HEK293 (cell line): Measurements from ENCODE around the gene NFATC1.

ENCODE experiments used
- CTCF ChIP-seq: fragments of 450-650 bp; formaldehyde crosslinking; IDR thresholded peaks from 2 replicates; pipeline ENCODE4 v1.5.1; 2016; ENCODE audit warnings: missing biosample characterization, missing genetic modification characterization
- ELK4 ChIP-seq: IDR thresholded peaks from 2 replicates; pipeline ENCODE4 v1.6.1; 2011; ENCODE audit warnings: mild to moderate bottlenecking, low read depth, low read length, borderline replicate concordance
- HIC1 ChIP-seq: fragments of 450-650 bp; formaldehyde crosslinking; IDR thresholded peaks from 2 replicates; pipeline ENCODE4 v1.5.1; 2016; ENCODE audit warnings: missing biosample characterization, missing genetic modification characterization
- HOXA7 ChIP-seq: sonication (generic); formaldehyde crosslinking; IDR thresholded peaks from 2 replicates; pipeline ENCODE4 v1.8.1; 2022; ENCODE audit warnings: missing genetic modification reagents, borderline replicate concordance
- MZF1 ChIP-seq: fragments of 450-650 bp; formaldehyde crosslinking; IDR thresholded peaks from 2 replicates; pipeline ENCODE4 v1.5.1; 2017; ENCODE audit warnings: missing biosample characterization, missing genetic modification characterization, borderline replicate concordance
- PBX3 ChIP-seq: sonication (generic); formaldehyde crosslinking; IDR thresholded peaks from 2 replicates; pipeline ENCODE4 v1.8.1; 2022; ENCODE audit warnings: mild to moderate bottlenecking, moderate library complexity, missing genetic modification reagents
- YY1 ChIP-seq: fragments of 450-650 bp; formaldehyde crosslinking; IDR thresholded peaks from 2 replicates; pipeline ENCODE4 v1.5.1; 2018; ENCODE audit warnings: missing biosample characterization, missing genetic modification characterization
- ZNF2 ChIP-seq: fragments of 450-650 bp; formaldehyde crosslinking; IDR thresholded peaks from 2 replicates; pipeline ENCODE4 v1.5.1; 2016; ENCODE audit warnings: missing biosample characterization, missing genetic modification characterization
- ZNF274 ChIP-seq, 2 experiments: fragments of 200-500 bp in 1 of 2; fragments of 450-650 bp in 1 of 2; sonication (Bioruptor generic) in 1 of 2; formaldehyde crosslinking in 1 of 2; IDR thresholded peaks; 2 replicates each; pipeline versions ENCODE4 v1.5.1 to v1.6.1; 2014 to 2016; ENCODE audit warnings: borderline replicate concordance in 1 of 2, inconsistent platforms in 1 of 2, low read length in 1 of 2, missing biosample characterization in 1 of 2, missing genetic modification characterization in 1 of 2
- ZNF398 ChIP-seq: fragments of 450-650 bp; formaldehyde crosslinking; IDR thresholded peaks from 2 replicates; pipeline ENCODE4 v1.5.1; 2017; ENCODE audit warnings: missing biosample characterization, missing genetic modification characterization
- ZNF555 ChIP-seq: fragments of 450-650 bp; formaldehyde crosslinking; conservative IDR thresholded peaks from 2 replicates; pipeline ENCODE4 v1.5.1; 2017; ENCODE audit warnings: missing biosample characterization, mild to moderate bottlenecking, missing genetic modification characterization, inconsistent platforms
- ZNF776 ChIP-seq: fragments of 450-650 bp; formaldehyde crosslinking; IDR thresholded peaks from 2 replicates; pipeline ENCODE4 v1.5.0; 2017; ENCODE audit warnings: missing biosample characterization, missing genetic modification characterization, borderline replicate concordance

DNA sequence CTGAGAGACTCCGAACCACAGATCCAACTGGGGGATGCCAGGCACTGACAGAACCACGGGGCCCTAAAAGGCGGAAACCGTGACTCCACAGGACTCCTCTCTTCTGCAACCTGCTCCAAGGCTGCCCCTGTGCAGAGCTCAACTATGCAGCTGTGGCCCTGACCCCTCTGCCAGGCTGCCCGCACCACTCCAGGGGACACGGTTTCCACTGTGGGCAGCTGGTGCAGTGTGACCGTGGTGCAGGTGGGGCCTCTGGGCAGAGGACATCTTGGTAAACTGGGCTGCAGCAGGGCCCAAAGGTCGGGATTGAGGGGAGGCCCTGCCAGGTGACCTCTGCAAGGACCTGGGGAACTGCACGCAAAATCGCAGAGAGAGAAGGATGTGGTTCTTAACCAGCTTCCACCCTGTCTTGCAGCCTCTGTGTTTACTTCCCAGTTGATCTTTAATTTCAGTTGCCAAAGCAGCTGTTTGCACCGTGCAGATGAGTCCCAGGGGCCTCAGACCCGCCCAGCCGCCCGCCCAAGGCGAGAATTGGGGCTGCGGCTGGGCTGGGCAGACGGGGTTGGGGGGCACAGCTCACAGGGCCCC, 179.3 kb downstream of the NFATC1 start:
- no peak for TF ChIP-seq ZNF2 (tag by site-specific recombination)
- TF ChIP-seq HOXA7 (CRISPR knock-in tag), result no peak
- TF ChIP-seq YY1 (tag by site-specific recombination), result no peak
- no peak for TF ChIP-seq HIC1 (tag by site-specific recombination)
- no peak for TF ChIP-seq CTCF
- no peak for TF ChIP-seq ZNF274 (IDR thresholded peaks at IDR 0.05; ENCODE audit: low read length)
- TF ChIP-seq ZNF274 (tag by site-specific recombination; IDR thresholded peaks at IDR 0.05; ENCODE audit: borderline replicate concordance), result no peak
- no peak for TF ChIP-seq ELK4
- no peak for TF ChIP-seq ZNF776
- no peak for TF ChIP-seq PBX3
- TF ChIP-seq ZNF555, result no peak
- TF ChIP-seq ZNF398 (tag by site-specific recombination), result no peak
- no peak for TF ChIP-seq MZF1 (tag by site-specific recombination)
